ENCODE measurements around the gene MAP3K4. TPM values are rescaled to one million over a fixed set of nuclear protein-coding genes. Genes with fewer than 3 reads are reported as not detected.

Gene MAP3K4
- 19.8 and 25.2 TPM in 2 replicates for total RNA-seq

GRCh38 chr6:160991406-160992060, at the start of gene MAP3K4:
Gene MAP3K4, plus strand, starts transcription at chr6:160991769. Its CDS starts 163 bp downstream, at chr6:160991932.

